Tibial nerve (tissue), 4 donors: ENCODE measurements around the gene AUTS2. TPM values are rescaled to one million over a fixed set of nuclear protein-coding genes. Genes with fewer than 3 reads are reported as not detected.
A peak's percentile ranks its signal among the peaks of the same experiment; 100 is the strongest.

Experiments
- DNase-seq, 2 donors: peaks; one replicate each; pipeline ENCODE4 v3.0.0-alpha.2; 2019; ENCODE audit warnings: low spot score in 2 of 2
- H3K27ac ChIP-seq, 4 donors: fragments of 200-600 bp; sonication (generic) in 3 of 4; one replicate each; pipeline ENCODE4 v1.5.1; 2017 to 2019; ENCODE audit warnings: mild to moderate bottlenecking in 1 of 4
- H3K27me3 ChIP-seq, 2 donors: fragments of 200-600 bp; sonication (generic) in 1 of 2; one replicate each; pipeline versions ENCODE4 v1.5.1 to v1.6.0; 2017 to 2019
- H3K36me3 ChIP-seq, 3 donors: fragments of 200-600 bp; sonication (generic); one replicate each; pipeline ENCODE4 v1.5.1; 2018 to 2019
- H3K4me1 ChIP-seq, 4 donors: fragments of 200-600 bp; sonication (generic) in 3 of 4; one replicate each; pipeline ENCODE4 v1.5.1; 2017 to 2019
- H3K4me3 ChIP-seq, 4 donors: fragments of 200-600 bp; sonication (generic) in 3 of 4; one replicate each; pipeline ENCODE4 v1.5.1; 2017 to 2019; ENCODE audit warnings: mild to moderate bottlenecking in 1 of 4, moderate library complexity in 1 of 4
- H3K9me3 ChIP-seq, 4 donors: fragments of 200-600 bp; sonication (generic) in 3 of 4; one replicate each; pipeline ENCODE4 v1.5.1; 2017 to 2019
- EP300 ChIP-seq, 2 donors: sonication (generic); formaldehyde crosslinking; IDR thresholded peaks; one replicate each; pipeline ENCODE4 v1.6.1; 2017; ENCODE audit warnings: antibody characterized with exemption in 2 of 2, mild to moderate bottlenecking in 1 of 2
- POLR2A ChIP-seq, 2 donors: fragments of 450-650 bp; IDR thresholded peaks; one replicate each; pipeline ENCODE4 v1.6.1; 2017; ENCODE audit warnings: antibody characterized with exemption in 2 of 2, mild to moderate bottlenecking in 2 of 2, moderate library complexity in 2 of 2
- WGBS, 2 donors: methylation state at CpG; one replicate each; pipeline ENCODE4 v1.1.5; 2018; 5-methylcytosine and 5-hydroxymethylcytosine counted together
- total RNA-seq, 4 donors: library from RNA; depleted of rRNA; stranded (reverse); fragments of >200 nt; gene quantifications; one replicate each; pipeline ENCODE4 v1.1.0, GENCODE V29; 2016
- TF ChIP-seq, protein P1 (sequence below), 5 experiments: fragments of 200-600 bp in 3 of 5; fragments of 450-650 bp in 2 of 5; sonication (generic) in 3 of 5; IDR thresholded peaks; one replicate each; pipeline ENCODE4 v1.5.1; 2016 to 2019; ENCODE audit warnings: antibody characterized with exemption in 5 of 5, mild to moderate bottlenecking in 3 of 5, moderate library complexity in 2 of 5

The AUTS2 gene
- total RNA-seq, 4 donors from 2014 or later, result 56.6 to 87.9 (median 71.6) TPM

DNA sequence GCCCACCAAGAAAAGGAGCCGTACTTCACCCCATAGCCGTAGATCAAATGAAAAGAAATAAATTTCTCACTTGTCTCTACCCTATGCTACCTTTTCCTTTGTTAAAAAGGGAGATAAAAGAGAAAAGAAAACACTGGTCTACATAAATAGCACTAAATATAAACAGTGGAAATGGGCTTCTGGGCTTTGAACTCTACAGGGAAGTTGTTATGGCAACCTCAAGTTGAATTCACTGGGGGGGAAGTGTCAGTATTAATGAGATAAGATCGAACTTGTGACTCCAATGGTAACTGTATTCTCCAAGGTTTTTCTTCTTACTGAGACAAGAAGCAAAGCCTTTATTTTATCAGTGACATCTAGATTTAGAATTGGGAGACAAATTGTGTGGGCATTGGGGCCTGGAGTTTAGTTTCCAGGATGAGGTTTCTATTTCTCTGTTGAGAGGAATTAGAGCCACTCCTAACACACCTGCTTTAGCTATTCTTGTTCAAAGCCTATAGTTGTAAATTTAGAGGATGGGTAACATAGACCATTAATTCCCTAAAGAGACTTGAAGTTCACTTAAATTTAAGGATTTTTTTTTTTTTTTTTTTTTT is 929.3 kb downstream of the AUTS2 start:
- Histone ChIP-seq H3K9me3 (no peaks in the 10 kb centered on the region), H3K36me3 (no peaks in the 10 kb centered on the region), H3K4me1 (peaks cover 0 to 12% (median 0%) of the 10 kb centered on the region in 4 donors), H3K27ac (no peak overlapping the region), H3K4me3 (no peak overlapping the region), H3K27me3 (no peaks in the 10 kb centered on the region)
- 85 to 86% methylated on average over 3 of the region's 3 CpGs for WGBS, 2 donors
- DNase-seq, result no peak
- TF ChIP-seq EP300 (IDR thresholded peaks at IDR 0.05) (no peak), POLR2A (IDR thresholded peaks at IDR 0.05) (no peak)
- TF ChIP-seq, protein P1, sequence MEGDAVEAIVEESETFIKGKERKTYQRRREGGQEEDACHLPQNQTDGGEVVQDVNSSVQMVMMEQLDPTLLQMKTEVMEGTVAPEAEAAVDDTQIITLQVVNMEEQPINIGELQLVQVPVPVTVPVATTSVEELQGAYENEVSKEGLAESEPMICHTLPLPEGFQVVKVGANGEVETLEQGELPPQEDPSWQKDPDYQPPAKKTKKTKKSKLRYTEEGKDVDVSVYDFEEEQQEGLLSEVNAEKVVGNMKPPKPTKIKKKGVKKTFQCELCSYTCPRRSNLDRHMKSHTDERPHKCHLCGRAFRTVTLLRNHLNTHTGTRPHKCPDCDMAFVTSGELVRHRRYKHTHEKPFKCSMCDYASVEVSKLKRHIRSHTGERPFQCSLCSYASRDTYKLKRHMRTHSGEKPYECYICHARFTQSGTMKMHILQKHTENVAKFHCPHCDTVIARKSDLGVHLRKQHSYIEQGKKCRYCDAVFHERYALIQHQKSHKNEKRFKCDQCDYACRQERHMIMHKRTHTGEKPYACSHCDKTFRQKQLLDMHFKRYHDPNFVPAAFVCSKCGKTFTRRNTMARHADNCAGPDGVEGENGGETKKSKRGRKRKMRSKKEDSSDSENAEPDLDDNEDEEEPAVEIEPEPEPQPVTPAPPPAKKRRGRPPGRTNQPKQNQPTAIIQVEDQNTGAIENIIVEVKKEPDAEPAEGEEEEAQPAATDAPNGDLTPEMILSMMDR (IDR thresholded peaks at IDR 0.05), result no peak

- 71 to 80% methylated on average over 5 of the region's 5 CpGs for WGBS, 2 donors
- peaks cover 0 to 12% (median 0%) of the 10 kb centered on the region in 4 donors for H3K4me1 ChIP-seq
- H3K27ac ChIP-seq, result no peak overlapping the region
- H3K9me3 ChIP-seq, result no peaks in the 10 kb centered on the region
- H3K27me3 ChIP-seq, result no peaks in the 10 kb centered on the region
- no peak overlapping the region for H3K4me3 ChIP-seq
- no peaks in the 10 kb centered on the region for H3K36me3 ChIP-seq
- no peak for DNase-seq
- no peak for TF ChIP-seq POLR2A (IDR thresholded peaks at IDR 0.05)
- no peak for TF ChIP-seq EP300 (IDR thresholded peaks at IDR 0.05)
- TF ChIP-seq, protein P1 (IDR thresholded peaks at IDR 0.05), result no peak
Measured at GRCh38 chr7:70529436-70529835, 931.2 kb downstream of the AUTS2 start.

DNA sequence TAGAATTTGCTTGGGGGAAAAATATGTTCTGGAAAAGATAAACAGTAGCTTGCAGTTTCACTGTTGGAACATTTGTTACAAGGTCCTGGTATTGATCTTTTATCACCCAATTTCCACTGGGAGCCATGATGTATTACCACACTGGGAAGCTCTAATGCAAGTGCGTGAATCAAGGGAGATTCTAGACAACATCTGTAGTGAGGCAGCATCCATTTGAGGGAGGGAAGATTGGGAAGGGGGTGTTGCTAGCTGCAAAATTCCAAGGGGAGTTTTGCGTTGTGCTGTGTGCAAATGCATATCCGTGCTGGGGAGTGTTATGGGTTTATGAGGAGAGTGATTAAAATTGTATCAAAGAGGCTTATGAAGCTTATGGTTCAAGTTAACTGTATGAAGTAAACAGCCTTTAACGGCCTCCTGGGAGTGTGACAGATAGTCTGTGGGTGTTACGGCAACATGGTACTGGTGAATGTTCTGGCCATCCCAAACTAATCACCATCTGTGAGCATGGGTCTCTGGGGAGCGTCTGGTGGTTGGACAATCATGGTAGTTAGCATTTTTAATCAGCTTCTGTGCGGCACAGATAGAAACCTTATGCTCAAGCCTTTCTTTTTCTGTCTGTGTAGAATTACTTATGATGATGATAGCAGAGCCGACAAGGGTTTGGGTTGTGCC is 931.8 kb downstream of the AUTS2 start:
- 65 to 79% methylated on average over 8 of the region's 8 CpGs for WGBS, 2 donors
- Histone ChIP-seq H3K4me3 (no peak overlapping the region), H3K27me3 (no peaks in the 10 kb centered on the region), H3K27ac (no peak overlapping the region), H3K9me3 (no peaks in the 10 kb centered on the region), H3K4me1 (peaks cover 0 to 12% (median 0%) of the 10 kb centered on the region in 4 donors), H3K36me3 (no peaks in the 10 kb centered on the region)
- TF ChIP-seq EP300 (IDR thresholded peaks at IDR 0.05) (no peak), POLR2A (IDR thresholded peaks at IDR 0.05) (no peak)
- TF ChIP-seq, protein P1 (IDR thresholded peaks at IDR 0.05), result no peak
- DNase-seq, result no peak

DNA sequence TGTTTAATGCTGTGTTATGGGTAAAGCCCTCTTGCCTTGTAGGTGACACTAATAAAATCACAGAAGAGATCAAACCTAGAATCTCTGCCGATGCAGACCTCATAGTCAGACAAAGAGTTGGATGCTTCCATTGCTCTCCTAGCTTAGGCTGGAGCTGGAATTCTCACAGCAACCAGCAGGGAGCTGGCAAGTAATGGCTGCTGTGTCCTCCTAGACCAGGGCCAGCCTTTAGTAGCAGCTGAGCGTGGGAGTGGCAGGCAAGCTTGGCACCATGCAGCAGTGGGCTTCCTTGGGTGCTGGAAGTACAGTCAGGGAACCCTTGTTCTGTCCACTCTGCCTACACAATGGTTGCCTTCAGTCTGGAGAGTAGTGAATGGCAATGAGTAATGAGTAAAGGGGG is 935.3 kb downstream of the AUTS2 start:
- Histone ChIP-seq H3K9me3 (no peaks in the 10 kb centered on the region), H3K4me1 (peaks cover 0 to 12% (median 0%) of the 10 kb centered on the region in 4 donors), H3K4me3 (no peak overlapping the region), H3K27me3 (no peaks in the 10 kb centered on the region), H3K27ac (peak overlapping the region in 1 of 4 donors; percentile 39), H3K36me3 (no peaks in the 10 kb centered on the region)
- 61 to 66% methylated on average over 2 of the region's 2 CpGs for WGBS, 2 donors
- DNase-seq, result no peak
- TF ChIP-seq POLR2A (IDR thresholded peaks at IDR 0.05) (no peak), EP300 (IDR thresholded peaks at IDR 0.05) (no peak)
- TF ChIP-seq, protein P1 (IDR thresholded peaks at IDR 0.05), result no peak

DNA sequence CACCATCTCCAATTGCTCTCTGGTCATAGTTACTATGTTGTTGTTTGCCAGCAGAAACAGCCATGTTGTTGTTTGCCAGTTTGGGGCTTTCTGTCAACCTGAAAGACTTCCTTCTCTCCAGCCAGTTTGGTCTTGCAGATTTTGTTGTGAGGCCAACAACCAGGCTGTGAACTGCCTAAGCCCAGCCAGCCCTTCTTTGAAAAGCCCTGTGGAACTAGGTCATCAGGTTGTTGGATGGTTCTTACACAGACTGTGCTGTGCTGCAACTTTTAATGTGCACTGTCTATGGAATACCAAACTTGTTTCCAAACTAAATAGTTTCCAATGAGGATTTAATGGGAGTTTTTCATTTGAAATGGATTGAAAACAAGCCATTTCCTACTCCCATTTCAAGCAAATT is 940.9 kb downstream of the AUTS2 start:
- no peak for DNase-seq
- no peaks in the 10 kb centered on the region for H3K27me3 ChIP-seq
- H3K36me3 ChIP-seq, result no peaks in the 10 kb centered on the region
- peaks cover 0 to 18% (median 0%) of the 10 kb centered on the region in 4 donors for H3K4me1 ChIP-seq
- no peaks in the 10 kb centered on the region for H3K9me3 ChIP-seq
- TF ChIP-seq EP300 (IDR thresholded peaks at IDR 0.05) (no peak), POLR2A (IDR thresholded peaks at IDR 0.05) (no peak)
- TF ChIP-seq, protein P1 (IDR thresholded peaks at IDR 0.05), result no peak
- H3K27ac ChIP-seq, result no peak overlapping the region
- H3K4me3 ChIP-seq, result no peak overlapping the region
